ENCODE results near the gene ASB12.

DNA sequence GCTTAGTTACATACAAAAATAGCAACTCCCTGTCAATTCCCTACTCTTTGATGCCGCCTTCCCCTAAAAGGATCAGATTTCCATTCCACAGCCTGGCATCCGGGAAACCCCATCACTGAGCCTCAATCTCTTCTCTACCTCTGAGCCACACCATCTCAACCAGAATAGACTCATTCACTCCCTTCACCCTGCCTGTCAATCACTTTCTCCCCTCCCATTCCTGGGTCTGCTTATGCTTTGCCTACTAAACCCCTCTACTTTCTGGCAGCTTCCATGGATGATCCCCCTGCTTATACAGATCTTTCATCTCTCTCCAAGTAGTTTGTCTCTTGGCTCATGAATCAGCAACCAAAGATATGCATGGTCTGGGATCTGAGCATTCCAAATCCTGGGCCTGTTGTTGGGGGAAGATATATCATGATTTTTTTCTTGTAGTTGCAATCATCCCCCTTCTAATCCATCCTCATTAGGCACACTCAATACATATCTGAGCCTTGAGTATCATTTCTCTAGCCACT, 27.5 kb downstream of the ASB12 start:
- TF ChIP-seq, protein P1, sequence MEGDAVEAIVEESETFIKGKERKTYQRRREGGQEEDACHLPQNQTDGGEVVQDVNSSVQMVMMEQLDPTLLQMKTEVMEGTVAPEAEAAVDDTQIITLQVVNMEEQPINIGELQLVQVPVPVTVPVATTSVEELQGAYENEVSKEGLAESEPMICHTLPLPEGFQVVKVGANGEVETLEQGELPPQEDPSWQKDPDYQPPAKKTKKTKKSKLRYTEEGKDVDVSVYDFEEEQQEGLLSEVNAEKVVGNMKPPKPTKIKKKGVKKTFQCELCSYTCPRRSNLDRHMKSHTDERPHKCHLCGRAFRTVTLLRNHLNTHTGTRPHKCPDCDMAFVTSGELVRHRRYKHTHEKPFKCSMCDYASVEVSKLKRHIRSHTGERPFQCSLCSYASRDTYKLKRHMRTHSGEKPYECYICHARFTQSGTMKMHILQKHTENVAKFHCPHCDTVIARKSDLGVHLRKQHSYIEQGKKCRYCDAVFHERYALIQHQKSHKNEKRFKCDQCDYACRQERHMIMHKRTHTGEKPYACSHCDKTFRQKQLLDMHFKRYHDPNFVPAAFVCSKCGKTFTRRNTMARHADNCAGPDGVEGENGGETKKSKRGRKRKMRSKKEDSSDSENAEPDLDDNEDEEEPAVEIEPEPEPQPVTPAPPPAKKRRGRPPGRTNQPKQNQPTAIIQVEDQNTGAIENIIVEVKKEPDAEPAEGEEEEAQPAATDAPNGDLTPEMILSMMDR (IDR thresholded peaks at IDR 0.05): no peak
- no peak for TF ChIP-seq POLR2A (IDR thresholded peaks at IDR 0.05)

All from adrenal gland (tissue), 5 donors.